Dermis microvascular lymphatic vessel endothelial cell (primary cell): ENCODE measurements around the gene MAEA. TPM values are rescaled to one million over a fixed set of nuclear protein-coding genes. Genes with fewer than 3 reads are reported as not detected.
"Not testable (repeated sequence)": the region's sequence is repeated elsewhere in the genome, so short reads cannot be mapped to it uniquely, and the experiment has no call there.

Experiments used
- DNase-seq, 2 donors: peaks; one replicate each; pipeline versions ENCODE4 v3.0.0 to v3.0.0-alpha.2; 2010; ENCODE audit warnings: low read depth in 2 of 2
- total RNA-seq: library from RNA; depleted of rRNA; stranded (reverse); fragments of >200 nt; gene quantifications from 2 replicates; pipeline ENCODE4 v1.2.1, GENCODE V29; 2014

Gene MAEA
- total RNA-seq, 1 donor from 2014 or later: 45.8 TPM

- DNase-seq: no peak
Measured at GRCh38 chr4:1318488-1319213, 29.0 kb downstream of the MAEA start.

DNA sequence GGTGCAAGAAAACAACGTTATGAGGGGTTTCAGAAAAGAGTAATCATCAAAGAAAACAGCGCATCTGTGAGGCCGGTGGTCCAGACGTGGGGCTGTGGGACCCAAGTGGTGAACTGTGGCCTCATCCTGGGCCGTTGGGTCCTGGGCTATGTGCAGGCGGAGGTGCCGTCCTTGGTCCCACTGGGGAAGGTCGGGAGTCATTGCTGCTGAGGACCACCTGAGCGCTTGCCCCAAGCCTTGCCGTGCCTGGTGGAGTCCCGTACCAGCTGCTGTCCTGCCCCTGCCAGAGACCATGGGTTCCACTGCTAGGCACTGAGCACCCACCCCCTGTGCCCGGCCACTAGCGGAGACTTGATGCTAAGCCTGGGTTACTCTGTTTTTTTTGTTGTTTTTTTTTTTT, 31.8 kb downstream of the MAEA start:
- DNase-seq: no peak

GRCh38 chr4:1321946-1322650, 32.4 kb downstream of the MAEA start:
- DNase-seq: no peak

DNA sequence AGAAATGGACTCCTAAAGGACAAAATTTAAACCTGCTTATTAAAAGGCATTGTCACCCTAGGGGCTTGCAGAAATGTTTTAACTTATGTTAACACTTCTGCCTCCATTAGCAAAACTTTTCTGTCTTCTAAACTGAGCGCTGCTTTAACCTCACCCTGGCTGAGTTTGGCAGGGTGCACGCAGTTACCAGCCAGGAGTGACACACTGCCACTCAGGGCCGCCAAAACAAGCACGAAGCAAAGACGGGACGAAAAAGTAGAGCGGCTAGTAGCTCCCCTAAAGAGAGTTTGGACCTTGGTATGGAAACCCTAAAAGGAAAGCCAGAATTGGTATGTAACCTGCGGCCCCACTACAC, 33.6 kb downstream of the MAEA start:
- no peak for DNase-seq

DNA sequence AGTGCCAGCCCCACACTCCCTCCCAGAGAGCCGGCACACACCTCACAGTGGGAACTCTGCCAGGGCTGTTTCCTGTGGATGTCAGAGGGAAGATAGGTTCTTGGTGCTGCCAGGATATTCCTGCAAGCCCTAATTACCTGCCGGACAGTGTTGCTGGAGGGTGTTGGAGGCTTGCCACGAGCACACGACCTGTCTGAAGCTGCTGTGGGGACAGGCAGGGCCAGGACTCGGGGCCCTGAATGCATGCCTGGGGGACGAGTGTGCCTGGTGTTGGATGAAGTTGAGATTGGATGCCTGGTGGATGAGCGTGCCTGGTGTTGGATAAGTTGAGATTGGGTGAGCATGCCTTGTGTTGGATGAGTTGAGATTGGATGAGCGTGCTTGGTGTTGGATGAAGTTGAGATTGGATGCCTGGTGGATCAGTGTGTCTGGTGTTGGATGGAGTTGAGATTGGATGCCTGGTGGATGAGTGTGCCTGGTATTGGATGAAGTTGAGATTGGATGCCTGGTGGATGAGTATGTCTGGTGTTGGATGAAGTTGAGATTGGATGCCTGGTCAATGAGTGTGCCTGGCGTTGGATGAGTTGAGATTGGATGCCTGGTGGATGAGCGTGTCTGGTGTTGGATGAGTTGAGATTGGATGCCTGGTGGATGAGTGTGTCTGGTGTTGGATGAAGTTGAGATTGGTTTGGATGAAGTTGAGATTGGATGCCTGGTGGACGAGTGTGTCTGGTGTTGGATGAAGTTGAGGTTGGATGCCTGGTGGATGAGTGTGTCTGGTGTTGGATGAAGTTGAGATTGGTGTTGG, 34.1 kb downstream of the MAEA start:
- DNase-seq: peak in 1 of 2 donors; percentile 25

- not testable (repeated sequence) for DNase-seq
Measured at GRCh38 chr4:1324443-1325175, 34.9 kb downstream of the MAEA start.

DNA sequence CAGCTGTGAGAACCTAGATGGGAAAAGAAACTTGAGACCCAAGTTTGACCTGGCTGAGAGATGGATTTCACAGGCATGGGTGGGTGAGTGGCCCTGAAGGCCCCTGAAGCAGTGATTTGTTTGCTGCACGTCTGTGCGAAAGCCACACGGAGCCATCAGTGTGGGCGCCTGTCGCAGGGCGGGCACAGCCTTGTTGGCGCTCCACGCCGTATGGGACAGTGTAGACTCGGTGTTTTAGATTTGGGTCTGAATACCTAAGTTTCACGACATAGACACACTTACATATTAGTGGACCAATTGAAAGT, 35.4 kb downstream of the MAEA start:
- DNase-seq: no peak

- DNase-seq: no peak
Measured at GRCh38 chr4:1325681-1326635, 36.3 kb downstream of the MAEA start.

- DNase-seq: no peak
Measured at GRCh38 chr4:1326751-1327525, 37.2 kb downstream of the MAEA start.

GRCh38 chr4:1327526-1328266, 38.0 kb downstream of the MAEA start:
- DNase-seq: no peak

GRCh38 chr4:1328267-1329155, 38.8 kb downstream of the MAEA start:
- no peak for DNase-seq

DNA sequence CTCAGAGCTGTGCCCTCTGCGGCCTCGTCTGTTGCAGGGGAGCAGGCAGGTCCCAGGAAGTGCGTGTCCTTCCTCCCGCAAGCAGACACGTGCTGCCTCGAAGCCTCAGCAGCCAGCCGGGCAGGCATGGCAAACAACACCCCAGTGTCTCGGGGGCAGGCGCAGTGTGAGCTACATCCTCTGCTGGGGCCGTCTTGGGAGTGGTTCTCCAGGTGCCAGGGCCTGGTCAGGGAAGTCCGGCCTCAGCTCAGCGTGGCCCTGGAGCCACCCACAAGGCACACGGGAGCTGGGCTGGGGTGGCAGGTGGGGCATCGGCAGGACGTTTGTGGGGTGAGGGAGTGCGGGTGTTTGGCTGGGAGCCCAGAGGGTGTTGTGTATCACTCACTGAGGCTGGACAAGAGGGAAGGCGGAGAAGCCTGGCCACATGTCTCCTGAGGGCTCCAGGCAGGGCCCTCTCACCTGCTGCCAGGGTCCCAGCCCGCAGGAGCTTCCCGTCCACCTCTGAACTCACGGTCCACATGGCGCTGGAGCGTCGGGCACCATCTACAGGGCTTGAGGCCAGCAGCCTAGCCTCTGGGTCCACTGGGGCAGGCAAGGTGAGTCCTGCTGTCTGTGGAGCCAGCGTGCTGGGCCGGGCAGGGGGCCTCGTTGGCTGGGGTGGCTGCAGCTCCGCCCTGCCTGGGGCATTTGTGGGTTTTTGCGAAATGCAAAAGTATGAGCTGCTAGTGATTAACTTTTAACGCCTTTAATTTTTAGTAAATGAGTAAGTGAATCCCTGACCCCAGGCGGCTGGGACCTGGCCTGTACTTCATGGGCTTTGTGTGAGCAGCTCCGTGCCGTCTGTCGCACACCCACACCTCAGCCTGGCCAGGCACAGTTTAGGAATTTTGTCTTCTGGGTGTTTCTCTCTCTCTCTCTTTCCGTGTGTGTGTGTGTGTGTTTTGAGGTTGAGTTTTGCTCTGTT, 40.0 kb downstream of the MAEA start:
- no peak for DNase-seq

- DNase-seq: no peak
Measured at GRCh38 chr4:1330761-1331590, 41.3 kb downstream of the MAEA start.

DNA sequence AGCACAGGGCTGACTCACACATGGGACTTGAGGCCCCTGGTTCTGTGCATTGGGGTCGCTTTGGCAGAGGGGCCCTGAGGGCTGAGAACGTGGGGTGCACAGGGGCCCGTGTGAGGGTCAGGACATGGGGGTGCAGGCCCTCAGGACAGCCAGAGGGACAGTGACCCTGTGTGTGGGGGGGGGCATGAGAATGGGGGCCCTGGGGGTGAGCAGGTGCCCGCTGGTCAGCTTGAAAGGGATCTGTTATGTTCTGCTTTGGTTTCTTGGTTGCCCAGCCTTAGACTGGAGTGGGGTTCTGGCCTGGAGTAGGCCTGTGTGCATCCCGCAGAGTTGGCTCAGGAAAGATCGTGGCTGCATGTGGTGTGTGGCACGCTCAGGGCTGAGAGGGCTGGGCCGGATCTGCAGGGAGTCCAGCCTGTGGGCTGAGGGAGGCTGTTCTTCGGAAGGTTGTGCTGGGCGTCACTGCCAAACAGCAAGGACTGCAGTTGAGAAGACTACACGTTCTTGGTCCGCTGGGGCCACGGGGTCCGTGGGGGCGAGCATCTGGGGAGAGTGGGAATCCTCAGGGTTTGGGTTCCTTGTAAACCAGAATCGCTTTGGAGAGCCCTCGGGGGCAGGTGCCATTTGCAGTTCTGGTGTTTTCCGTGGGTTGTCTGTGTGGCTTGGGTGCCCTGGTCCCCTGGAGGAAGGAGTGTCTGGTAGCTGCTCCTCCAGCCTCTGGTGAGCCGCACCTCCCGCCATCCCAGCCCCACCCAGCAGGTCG, 42.1 kb downstream of the MAEA start:
- DNase-seq: no peak

GRCh38 chr4:1332686-1333085, 43.0 kb downstream of the MAEA start:
- no peak for DNase-seq
